Mesenchymal stem cell (in vitro differentiated cells and primary cell): Measurements from ENCODE around the gene MBNL3.

Source experiments
- DNase-seq: peaks from one replicate; pipeline ENCODE4 v3.0.0-alpha.2; 2013
- H2AFZ ChIP-seq: one replicate; pipeline ENCODE4 v1.6.1; 2013; ENCODE audit warnings: low read depth, mild to moderate bottlenecking, control low read depth, inconsistent platforms, low read length, moderate library complexity
- H2AK5ac ChIP-seq: 2 replicates; pipeline ENCODE4 v1.6.1; 2013; ENCODE audit warnings: low read length, moderate library complexity, mild to moderate bottlenecking, inconsistent platforms; ENCODE audit not compliant: severe bottlenecking
- H2BK120ac ChIP-seq: one replicate; pipeline ENCODE4 v1.6.1; 2013; ENCODE audit warnings: low read depth, mild to moderate bottlenecking, inconsistent platforms, low read length, moderate library complexity
- H2BK12ac ChIP-seq, 2 experiments: one replicate each; pipeline ENCODE4 v1.6.1; 2013; ENCODE audit warnings: inconsistent platforms in 2 of 2, low read length in 2 of 2, mild to moderate bottlenecking in 2 of 2, moderate library complexity in 2 of 2, control low read depth in 1 of 2
- H2BK15ac ChIP-seq: one replicate; pipeline ENCODE4 v1.6.1; 2013; ENCODE audit warnings: mild to moderate bottlenecking, low read depth, inconsistent platforms; ENCODE audit not compliant: poor library complexity, severe bottlenecking
- H2BK5ac ChIP-seq: 2 replicates; pipeline ENCODE4 v1.6.1; 2013; ENCODE audit warnings: low read depth, mild to moderate bottlenecking, low read length, control low read depth, inconsistent platforms; ENCODE audit not compliant: poor library complexity, severe bottlenecking
- H3K14ac ChIP-seq, 2 experiments: one replicate each; pipeline ENCODE4 v1.6.1; 2013; ENCODE audit warnings: inconsistent platforms in 2 of 2, low read length in 2 of 2, control low read depth in 1 of 2, mild to moderate bottlenecking in 1 of 2, moderate library complexity in 1 of 2
- H3K18ac ChIP-seq, 2 experiments: one replicate each; pipeline ENCODE4 v1.6.1; 2013; ENCODE audit warnings: inconsistent platforms in 2 of 2, low read length in 2 of 2, control low read depth in 1 of 2, low read depth in 1 of 2, mild to moderate bottlenecking in 1 of 2
- H3K23ac ChIP-seq, 2 experiments: one replicate each; pipeline ENCODE4 v1.6.1; 2013; ENCODE audit warnings: inconsistent platforms in 2 of 2, low read length in 2 of 2, mild to moderate bottlenecking in 2 of 2, moderate library complexity in 2 of 2, control low read depth in 1 of 2
- H3K27ac ChIP-seq: 2 replicates; pipeline ENCODE4 v1.5.1; 2013; ENCODE audit warnings: mild to moderate bottlenecking, moderate library complexity, low read length, control low read depth, inconsistent platforms; ENCODE audit not compliant: poor library complexity, severe bottlenecking
- H3K27me3 ChIP-seq, 2 experiments: 2 replicates each; pipeline versions ENCODE4 v1.6.1 to v1.7.0; 2013; ENCODE audit warnings: low read length in 2 of 2, mild to moderate bottlenecking in 2 of 2, moderate library complexity in 2 of 2, control low read depth in 1 of 2, inconsistent platforms in 1 of 2; ENCODE audit not compliant: control insufficient read depth in 1 of 2, insufficient read depth in 1 of 2
- H3K36me3 ChIP-seq, 2 experiments: 2 replicates each; pipeline versions ENCODE4 v1.6.1 to v1.7.0; 2013; ENCODE audit warnings: low read length in 2 of 2, control low read depth in 1 of 2, inconsistent platforms in 1 of 2, low read depth in 1 of 2, mild to moderate bottlenecking in 1 of 2; ENCODE audit not compliant: insufficient read depth in 2 of 2, control insufficient read depth in 1 of 2
- H3K4ac ChIP-seq, 2 experiments: one replicate each; pipeline ENCODE4 v1.6.1; 2013; ENCODE audit warnings: inconsistent platforms in 2 of 2, low read length in 2 of 2, mild to moderate bottlenecking in 2 of 2, moderate library complexity in 2 of 2, control low read depth in 1 of 2, low read depth in 1 of 2
- H3K4me1 ChIP-seq: 2 replicates; pipeline ENCODE4 v1.6.1; 2013; ENCODE audit warnings: low read depth, low read length, control low read depth; ENCODE audit not compliant: control insufficient read depth, insufficient read depth
- H3K4me2 ChIP-seq: 2 replicates; pipeline ENCODE4 v1.6.1; 2013; ENCODE audit warnings: low read length, mild to moderate bottlenecking, inconsistent platforms; ENCODE audit not compliant: poor library complexity, severe bottlenecking
- H3K4me3 ChIP-seq, 2 experiments: 2 replicates each; pipeline versions ENCODE4 v1.5.1 to v1.7.0; 2013; ENCODE audit warnings: low read length in 2 of 2, mild to moderate bottlenecking in 2 of 2, control low read depth in 1 of 2, low read depth in 1 of 2; ENCODE audit not compliant: insufficient read depth in 1 of 2
- H3K79me1 ChIP-seq: replicated peaks from 2 replicates; pipeline ENCODE4 v1.6.1; 2013; ENCODE audit warnings: mild to moderate bottlenecking, control low read depth, low read length, inconsistent platforms; ENCODE audit not compliant: poor library complexity, severe bottlenecking
- H3K9ac ChIP-seq: 2 replicates; pipeline ENCODE4 v1.7.0; 2013; ENCODE audit warnings: mild to moderate bottlenecking, low read length, moderate library complexity
- H3K9me3 ChIP-seq: 2 replicates; pipeline ENCODE4 v1.7.0; 2013; ENCODE audit warnings: mild to moderate bottlenecking, low read length; ENCODE audit not compliant: control insufficient read depth
- H4K8ac ChIP-seq: one replicate; pipeline ENCODE4 v1.6.1; 2013; ENCODE audit warnings: inconsistent platforms, mild to moderate bottlenecking, low read length, moderate library complexity
- H4K91ac ChIP-seq: one replicate; pipeline ENCODE4 v1.6.1; 2013; ENCODE audit warnings: mild to moderate bottlenecking, low read length, inconsistent platforms
- WGBS: methylation state at CpG from one replicate; pipeline ENCODE4 v1.1.7; 2013; ENCODE audit warnings: mixed read lengths; 5-methylcytosine and 5-hydroxymethylcytosine counted together

The MBNL3 gene

DNA sequence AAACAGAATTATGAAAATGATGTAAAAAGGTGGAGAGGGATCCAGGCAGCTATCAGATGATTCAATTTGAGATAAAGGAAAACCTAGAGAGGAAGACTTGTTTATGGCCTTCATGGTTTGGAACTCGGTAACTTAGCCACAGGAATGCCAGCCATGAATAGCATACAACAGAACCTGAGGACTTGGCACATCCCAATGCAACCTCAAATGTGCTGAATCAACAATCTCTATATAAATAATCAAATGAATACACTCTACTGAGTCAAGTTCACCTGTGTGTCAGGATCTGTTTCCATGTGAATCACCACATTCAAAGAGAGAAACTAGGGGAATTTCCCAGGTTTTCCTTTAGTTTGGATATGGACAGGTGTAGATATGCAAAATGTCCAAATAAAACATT, 86.9 kb downstream of the MBNL3 start:
- Histone ChIP-seq H3K9me3 (no peaks in the 10 kb centered on the region), H3K4me3 (no peak overlapping the region), H4K91ac (no peak overlapping the region), H3K4ac (no peak overlapping the region), H4K8ac (no peak overlapping the region), H2AK5ac (no peak overlapping the region), H3K4me2 (no peak overlapping the region), H3K23ac (no peak overlapping the region), H2BK12ac (no peak overlapping the region), H3K14ac (no peak overlapping the region), H3K4me1 (no peaks in the 10 kb centered on the region), H3K27ac (no peak overlapping the region), H3K18ac (no peak overlapping the region), H3K27me3 (no peaks in the 10 kb centered on the region), H2AFZ (no peak overlapping the region), H3K79me1 (no peaks in the 10 kb centered on the region), H2BK120ac (no peak overlapping the region), H2BK5ac (no peak overlapping the region), H3K9ac (no peak overlapping the region), H2BK15ac (no peak overlapping the region), H3K36me3 (no peaks in the 10 kb centered on the region)
- WGBS = no CpG with 5 or more reads among the region's 1 CpG
- DNase-seq = no peak

DNA sequence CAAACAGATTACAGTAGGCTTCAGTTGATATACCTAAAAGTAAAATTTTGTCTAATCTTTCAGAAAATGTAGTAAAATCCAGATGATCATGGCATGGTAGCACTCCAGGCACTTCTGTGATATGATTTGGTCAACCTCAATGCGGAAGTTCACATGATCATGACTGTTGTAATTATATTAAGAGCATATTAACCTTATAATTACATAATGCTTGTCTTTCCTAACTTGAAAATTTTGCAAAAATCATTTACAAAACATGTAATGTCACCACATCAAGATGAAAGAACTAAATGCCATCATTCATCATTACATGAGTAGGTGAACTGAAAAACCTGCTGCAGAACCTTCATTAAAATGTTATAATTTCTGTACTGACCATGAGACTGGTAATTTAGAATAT, 88.1 kb downstream of the MBNL3 start:
- no peak for DNase-seq
- Histone ChIP-seq H2BK120ac (no peak overlapping the region), H3K36me3 (no peaks in the 10 kb centered on the region), H3K9me3 (no peaks in the 10 kb centered on the region), H4K91ac (no peak overlapping the region), H2BK5ac (no peak overlapping the region), H2BK12ac (no peak overlapping the region), H3K18ac (no peak overlapping the region), H3K4ac (no peak overlapping the region), H3K23ac (no peak overlapping the region), H2BK15ac (no peak overlapping the region), H2AK5ac (no peak overlapping the region), H3K4me2 (no peak overlapping the region), H2AFZ (no peak overlapping the region), H3K27me3 (no peaks in the 10 kb centered on the region), H3K79me1 (no peaks in the 10 kb centered on the region), H3K27ac (no peak overlapping the region), H4K8ac (no peak overlapping the region), H3K4me3 (no peak overlapping the region), H3K14ac (no peak overlapping the region), H3K4me1 (no peaks in the 10 kb centered on the region), H3K9ac (no peak overlapping the region)
- WGBS = no CpG with 5 or more reads among the region's 1 CpG

DNA sequence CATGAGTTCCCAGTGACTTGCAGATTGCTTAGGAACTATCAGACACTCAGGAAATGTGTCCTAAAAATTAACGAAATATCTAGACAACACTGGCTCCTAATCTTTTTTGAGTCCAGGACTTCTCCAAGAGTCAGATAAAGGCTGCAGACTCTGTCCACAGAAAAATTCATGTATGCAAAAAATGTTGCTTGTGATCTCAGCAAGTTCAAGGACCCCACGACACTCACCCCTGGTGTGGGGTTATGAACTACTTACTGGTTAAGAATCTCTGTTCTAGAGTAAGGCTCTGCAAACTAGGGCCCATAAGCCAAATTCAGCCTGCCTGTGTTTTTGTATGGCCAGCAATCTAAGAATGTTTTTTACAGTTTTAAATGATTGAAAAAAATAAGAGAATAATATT, 93.2 kb downstream of the MBNL3 start:
- Histone ChIP-seq H2BK15ac (no peak overlapping the region), H3K27ac (no peak overlapping the region), H2BK12ac (no peak overlapping the region), H3K4me1 (no peaks in the 10 kb centered on the region), H3K9ac (no peak overlapping the region), H3K23ac (no peak overlapping the region), H3K79me1 (no peaks in the 10 kb centered on the region), H3K18ac (no peak overlapping the region), H3K14ac (no peak overlapping the region), H4K8ac (no peak overlapping the region), H3K4ac (no peak overlapping the region), H3K36me3 (no peaks in the 10 kb centered on the region), H4K91ac (no peak overlapping the region), H2AFZ (no peak overlapping the region), H3K4me3 (no peak overlapping the region), H2BK5ac (no peak overlapping the region), H3K9me3 (no peaks in the 10 kb centered on the region), H3K4me2 (no peak overlapping the region), H3K27me3 (no peaks in the 10 kb centered on the region), H2BK120ac (no peak overlapping the region), H2AK5ac (no peak overlapping the region)
- WGBS = 75% methylated on average over 2 of the region's 2 CpGs
- DNase-seq = no peak

DNA sequence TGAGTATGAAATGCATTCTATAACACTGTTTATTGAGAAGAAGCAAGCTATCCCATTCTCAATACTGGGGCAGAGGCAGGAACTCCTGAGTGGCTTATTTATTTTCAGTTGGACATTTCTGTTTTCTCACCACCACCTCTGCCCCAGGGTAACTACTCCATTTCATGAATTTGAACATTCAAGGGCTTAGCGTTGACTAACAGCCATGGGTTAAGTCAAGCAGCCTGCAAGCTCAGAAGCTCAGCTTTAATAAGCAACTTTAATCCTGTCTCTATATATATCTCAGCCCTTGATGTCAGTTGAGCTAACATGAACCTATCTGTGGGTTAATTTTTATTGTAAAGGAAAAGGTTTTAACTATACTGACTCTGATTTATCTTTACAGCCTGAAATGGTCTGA, 93.8 kb downstream of the MBNL3 start:
- no peak overlapping the region for H3K14ac ChIP-seq

More for the DNA sequence above, 93.8 kb downstream of the MBNL3 start:
- no peak overlapping the region for H4K91ac ChIP-seq
- no peaks in the 10 kb centered on the region for H3K4me1 ChIP-seq
- no peak overlapping the region for H3K4me2 ChIP-seq
- no peak overlapping the region for H3K9ac ChIP-seq
- H2BK120ac ChIP-seq = no peak overlapping the region
- no peak overlapping the region for H2BK5ac ChIP-seq
- H3K18ac ChIP-seq = no peak overlapping the region
- no peak overlapping the region for H3K4ac ChIP-seq
- H3K36me3 ChIP-seq = no peaks in the 10 kb centered on the region
- no peak overlapping the region for H3K23ac ChIP-seq
- H2BK15ac ChIP-seq = no peak overlapping the region
- no CpG with 5 or more reads among the region's 1 CpG for WGBS
- DNase-seq = no peak
- H3K4me3 ChIP-seq = no peak overlapping the region
- H3K9me3 ChIP-seq = no peaks in the 10 kb centered on the region
- no peak overlapping the region for H2AFZ ChIP-seq
- H2BK12ac ChIP-seq = no peak overlapping the region
- no peaks in the 10 kb centered on the region for H3K27me3 ChIP-seq
- H4K8ac ChIP-seq = no peak overlapping the region
- H3K79me1 ChIP-seq = no peaks in the 10 kb centered on the region
- no peak overlapping the region for H3K27ac ChIP-seq
- H2AK5ac ChIP-seq = no peak overlapping the region
